Spinal cord (tissue), 10 donors: ENCODE data around the gene TMEM120B. TPM values are rescaled to one million over a fixed set of nuclear protein-coding genes. Genes with fewer than 3 reads are reported as not detected.
A peak's percentile ranks its signal among the peaks of the same experiment; 100 is the strongest.
"Not testable (repeated sequence)": the region's sequence is repeated elsewhere in the genome, so short reads cannot be mapped to it uniquely, and the experiment has no call there.

ENCODE experiments used
- DNase-seq, 6 donors: peaks; one replicate each; pipeline versions ENCODE4 v3.0.0 to v3.0.0-alpha.2; 2013 to 2015; ENCODE audit warnings: low spot score in 6 of 6, low read depth in 4 of 6
- H3K27ac ChIP-seq: one replicate; pipeline ENCODE4 v1.5.1; 2013; ENCODE audit warnings: low read depth, low read length, control low read depth
- H3K27me3 ChIP-seq: one replicate; pipeline ENCODE4 v1.6.1; 2013; ENCODE audit warnings: low read length; ENCODE audit not compliant: control insufficient read depth, insufficient read depth
- H3K36me3 ChIP-seq: one replicate; pipeline ENCODE4 v1.6.1; 2013; ENCODE audit warnings: low read length; ENCODE audit not compliant: control insufficient read depth, insufficient read depth
- H3K4me1 ChIP-seq: one replicate; pipeline ENCODE4 v1.6.1; 2013; ENCODE audit warnings: low read length; ENCODE audit not compliant: control insufficient read depth, insufficient read depth
- H3K4me3 ChIP-seq: one replicate; pipeline ENCODE4 v1.5.1; 2013; ENCODE audit warnings: low read depth, low read length, control low read depth
- H3K9me3 ChIP-seq: one replicate; pipeline ENCODE4 v1.6.1; 2013; ENCODE audit warnings: low read length; ENCODE audit not compliant: control insufficient read depth, insufficient read depth
- WGBS: methylation state at CpG from one replicate; pipeline ENCODE4 v1.1.5; 2013; ENCODE audit warnings: missing lambda C conversion rate; ENCODE audit not compliant: insufficient coverage; 5-methylcytosine and 5-hydroxymethylcytosine counted together
- long read RNA-seq, 4 donors: transcript quantifications; one replicate each; lab custom pipeline, GENCODE V29; 2026
- polyA plus RNA-seq, 2 donors: library from polyadenylated mRNA; unstranded; fragments of 120-200 nt; gene quantifications; one replicate each; pipeline ENCODE4 v1.2.1, GENCODE V29; 2013; ENCODE audit not compliant: insufficient read length in 2 of 2
- total RNA-seq, 2 donors: library from RNA; depleted of rRNA in 1 of 2; stranded (reverse); fragments of 120-200 nt in 1 of 2; fragments of >200 nt in 1 of 2; gene quantifications; one replicate each; pipeline versions ENCODE4 v1.2.3 to v1.2.4, GENCODE V29; 2013 to 2014
- donor health status: healthy.

TMEM120B gene
- 1 to 10 TPM; 6.1 to 7.8 TPM for total RNA-seq
- 10 to 100 TPM; 11.6 to 22.2 TPM for polyA plus RNA-seq
- long read RNA-seq, donor 1, result 0 reads
- long read RNA-seq, donor 2, result 0 reads
- long read RNA-seq, donor 3, result 0 reads
- long read RNA-seq, donor 4, full-length matches to known transcripts, result 2 of 2 reads
- long read RNA-seq, donor 4, partial matches to known transcripts, result 0 of 2 reads
- long read RNA-seq, donor 4, other reads (novel, unspliced or antisense), result 0 of 2 reads

DNA sequence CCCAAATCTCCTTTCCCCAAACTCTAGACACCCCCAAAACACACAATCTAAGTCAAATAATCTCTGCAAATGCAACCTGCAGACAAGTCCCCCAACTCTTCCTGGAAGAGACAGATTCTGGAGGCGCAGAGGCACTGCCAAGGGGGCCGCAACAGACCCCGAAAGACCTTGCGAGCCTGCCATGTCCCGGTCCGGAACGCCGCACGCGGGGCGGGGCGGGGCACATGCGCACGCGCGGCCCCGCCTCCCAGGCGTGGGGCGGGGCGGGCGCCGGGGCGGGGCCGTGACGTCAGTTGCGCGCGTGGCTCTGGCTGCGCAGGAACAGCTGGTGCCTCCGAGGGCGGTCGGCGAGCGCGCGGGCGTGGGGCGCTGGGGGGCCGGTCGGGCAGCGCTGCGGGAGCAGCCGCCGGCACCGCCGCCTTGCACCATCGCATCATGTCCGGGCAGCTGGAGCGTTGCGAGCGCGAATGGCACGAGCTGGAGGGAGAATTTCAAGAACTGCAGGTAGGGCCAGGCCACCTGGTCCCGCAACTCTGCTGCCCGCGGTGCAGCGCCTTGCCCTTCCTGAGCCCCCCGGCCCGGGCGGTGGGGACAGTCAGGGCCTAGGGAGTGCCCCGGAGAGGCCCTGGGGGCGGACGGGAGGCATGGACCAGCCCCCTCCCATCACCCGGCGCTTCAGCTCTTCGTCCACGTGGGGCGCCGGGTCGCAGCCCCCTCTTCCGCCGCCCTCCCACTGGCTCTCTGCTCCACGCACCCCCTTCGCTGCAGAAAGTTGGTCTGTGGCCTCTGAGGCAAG is at the start of gene TMEM120B:
Gene TMEM120B (plus strand): TSS at position 292 of the 796 bp plus-strand sequence. CDS start 144 bp downstream, at position 436.
- peaks cover 9% of the 10 kb centered on the region for H3K36me3 ChIP-seq
- peak in 5 of 6 donors; percentile 57 to 92 (median 76) for DNase-seq
- peak within 1 kb of the TSS; percentile 84 for H3K27ac ChIP-seq
- H3K4me3 ChIP-seq, result peak within 1 kb of the TSS; percentile 86
- no peaks in the 10 kb centered on the region for H3K27me3 ChIP-seq
- no peaks in the 10 kb centered on the region for H3K9me3 ChIP-seq
- H3K4me1 ChIP-seq, result peaks cover 21% of the 10 kb centered on the region
- under 1% methylated on average over 63 of the region's 74 CpGs for WGBS

DNA sequence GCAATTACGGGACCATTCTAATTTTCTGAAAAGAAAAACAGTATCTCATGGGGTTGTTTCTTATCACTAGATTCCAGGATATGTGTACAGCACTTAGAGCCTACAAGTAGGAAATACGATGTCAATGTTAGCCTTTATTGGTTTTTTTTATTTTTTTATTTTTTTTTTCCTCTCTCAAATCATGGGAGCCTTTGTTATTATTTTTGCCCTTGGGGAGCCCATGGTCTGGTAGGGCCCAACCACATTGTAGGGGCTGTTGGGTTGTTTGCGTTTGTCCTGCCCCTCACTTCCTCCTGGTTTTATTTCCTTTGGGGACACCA is 49.0 kb upstream of the TMEM120B start:
- H3K4me3 ChIP-seq, result no peak overlapping the region
- H3K27me3 ChIP-seq, result no peaks in the 10 kb centered on the region
- WGBS, result no CpG with 5 or more reads among the region's 3 CpGs
- peaks cover 7% of the 10 kb centered on the region for H3K4me1 ChIP-seq
- no peak overlapping the region for H3K27ac ChIP-seq
- DNase-seq, result no peak
- no peaks in the 10 kb centered on the region for H3K9me3 ChIP-seq
- H3K36me3 ChIP-seq, result peaks cover 2% of the 10 kb centered on the region

DNA sequence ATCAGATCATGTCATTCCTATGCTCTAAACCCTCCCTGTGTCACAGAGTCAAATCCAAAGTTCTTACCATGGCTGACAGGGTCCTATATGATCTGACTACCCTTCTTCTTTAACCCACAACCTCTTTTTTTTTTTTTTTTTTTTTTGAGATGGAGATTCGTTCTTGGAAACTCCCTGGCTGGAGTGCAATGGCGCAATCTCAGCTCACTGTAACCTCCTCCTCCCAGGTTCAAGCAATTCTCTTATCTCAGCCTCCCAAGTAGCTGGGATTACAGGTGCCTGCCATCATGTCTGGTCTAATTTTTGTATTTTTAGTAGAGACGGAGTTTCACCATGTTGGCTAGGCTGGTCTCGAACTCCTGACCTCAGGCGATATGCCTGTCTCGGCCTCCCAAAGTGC is 45.7 kb upstream of the TMEM120B start:
- not testable (repeated sequence) for H3K36me3 ChIP-seq

DNA sequence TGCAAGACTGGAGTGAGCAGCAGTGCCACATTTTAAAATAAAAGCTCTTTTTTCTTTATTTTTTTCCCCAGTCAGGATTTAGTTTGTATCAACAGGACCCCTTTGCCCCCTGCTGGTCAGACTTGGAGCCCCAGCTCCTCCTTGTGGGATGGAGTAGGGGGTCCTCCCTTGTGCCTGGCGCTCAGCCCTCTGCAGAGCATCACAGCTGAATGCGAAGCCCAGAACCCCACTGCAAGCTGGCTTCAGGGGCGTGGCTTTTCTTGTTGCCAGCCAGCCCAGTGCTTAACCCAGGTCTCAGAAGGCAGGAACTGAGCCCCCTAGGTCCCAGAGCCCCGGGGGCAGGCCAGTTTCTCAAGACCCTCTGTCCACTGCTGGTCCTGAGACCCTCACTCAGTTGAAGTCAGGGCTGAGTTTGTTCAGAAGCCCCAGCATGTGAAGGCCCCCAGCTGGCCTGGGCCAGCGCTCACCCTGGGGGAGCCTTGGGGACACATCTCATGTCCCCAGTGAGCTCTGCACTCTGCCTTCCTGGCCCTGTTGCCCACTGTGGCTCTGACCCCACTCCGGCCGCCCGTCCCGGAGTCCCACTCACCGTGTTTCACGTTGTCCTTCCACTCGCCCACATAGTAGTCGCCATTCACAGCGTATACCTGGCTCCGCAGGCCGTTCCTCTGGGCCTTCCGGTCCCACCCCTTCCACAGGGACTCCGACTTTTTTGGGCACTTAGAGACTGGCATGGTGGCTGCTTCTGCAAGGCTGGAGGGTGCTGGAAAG is 43.6 kb upstream of the TMEM120B start:
- DNase-seq, result peak in 2 of 6 donors; percentile 73 to 76
- Histone ChIP-seq H3K27me3 (no peaks in the 10 kb centered on the region), H3K4me3 (no peak overlapping the region), H3K9me3 (no peaks in the 10 kb centered on the region), H3K4me1 (peaks cover 20% of the 10 kb centered on the region), H3K27ac (no peak overlapping the region), H3K36me3 (peaks cover 3% of the 10 kb centered on the region)
- WGBS, result 74% methylated on average over 18 of the region's 18 CpGs

More for the DNA sequence above, 45.7 kb upstream of the TMEM120B start:
- H3K9me3 ChIP-seq, H3K4me1 ChIP-seq, H3K27ac ChIP-seq, H3K4me3 ChIP-seq, H3K27me3 ChIP-seq, DNase-seq: not testable (repeated sequence)
- WGBS, result 100% methylated on average over 4 of the region's 6 CpGs

DNA sequence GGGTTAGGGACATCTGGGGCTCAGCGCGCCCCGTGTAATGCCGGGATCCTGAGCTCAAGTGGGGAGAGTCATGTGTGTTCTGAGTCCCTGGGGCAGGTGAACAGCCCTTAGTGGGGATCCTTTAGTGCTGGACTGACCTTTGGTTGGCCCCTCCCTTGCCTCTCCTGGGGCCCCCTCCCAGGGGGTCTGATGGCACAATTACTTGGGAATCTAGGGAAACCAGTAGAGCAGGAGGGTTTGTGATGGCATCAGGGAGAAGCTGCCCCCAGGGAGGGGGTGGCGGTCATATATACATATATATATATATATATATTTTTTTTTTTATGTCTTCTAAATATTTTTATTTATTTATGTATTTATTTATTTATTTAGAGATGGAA is 43.0 kb upstream of the TMEM120B start, which contains the start of gene MORN3:
Gene MORN3 (minus strand): TSS at position 134 of the 380 bp plus-strand sequence. CDS start 171 bp downstream, outside the sequence.
- H3K4me1 ChIP-seq, result peaks cover 18% of the 10 kb centered on the region
- WGBS, result 97% methylated on average over 4 of the region's 5 CpGs
- no peak for DNase-seq
- H3K36me3 ChIP-seq, result peaks cover 3% of the 10 kb centered on the region
- H3K9me3 ChIP-seq, result no peaks in the 10 kb centered on the region
- H3K27ac ChIP-seq, result no peak within 1 kb of the TSS
- H3K4me3 ChIP-seq, result no peak within 1 kb of the TSS
- no peaks in the 10 kb centered on the region for H3K27me3 ChIP-seq

DNA sequence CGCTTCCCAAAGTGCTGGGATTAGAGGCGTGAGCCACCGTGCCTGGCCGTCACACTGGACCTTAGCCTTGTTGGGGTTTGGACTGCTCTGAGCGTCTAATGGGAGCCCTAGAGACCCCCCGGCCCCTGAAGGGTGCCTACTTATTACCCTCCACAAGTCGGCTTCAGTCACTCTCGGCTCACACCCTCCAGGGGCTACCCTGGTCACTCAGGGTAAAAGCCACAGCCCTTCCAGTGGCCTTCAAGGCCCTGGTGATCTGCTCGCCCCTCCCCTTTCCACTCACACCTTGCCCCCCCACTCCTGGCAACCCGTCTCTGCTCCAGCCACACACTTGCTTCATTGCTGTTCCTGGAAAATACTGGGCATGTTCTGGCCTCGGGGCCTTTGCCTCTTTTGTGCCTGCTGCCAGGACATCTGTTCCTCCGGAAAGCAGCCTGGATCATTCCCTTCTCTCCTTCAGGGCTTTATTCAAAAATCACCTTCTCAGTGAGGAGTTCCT is 39.5 kb upstream of the TMEM120B start:
- WGBS, result 62% methylated on average over 12 of the region's 12 CpGs
- Histone ChIP-seq H3K4me1 (peaks cover 18% of the 10 kb centered on the region), H3K27me3 (no peaks in the 10 kb centered on the region), H3K36me3 (peaks cover 3% of the 10 kb centered on the region), H3K9me3 (no peaks in the 10 kb centered on the region), H3K4me3 (no peak overlapping the region), H3K27ac (no peak overlapping the region)
- DNase-seq, result peak in 2 of 6 donors; percentile 14 to 63

DNA sequence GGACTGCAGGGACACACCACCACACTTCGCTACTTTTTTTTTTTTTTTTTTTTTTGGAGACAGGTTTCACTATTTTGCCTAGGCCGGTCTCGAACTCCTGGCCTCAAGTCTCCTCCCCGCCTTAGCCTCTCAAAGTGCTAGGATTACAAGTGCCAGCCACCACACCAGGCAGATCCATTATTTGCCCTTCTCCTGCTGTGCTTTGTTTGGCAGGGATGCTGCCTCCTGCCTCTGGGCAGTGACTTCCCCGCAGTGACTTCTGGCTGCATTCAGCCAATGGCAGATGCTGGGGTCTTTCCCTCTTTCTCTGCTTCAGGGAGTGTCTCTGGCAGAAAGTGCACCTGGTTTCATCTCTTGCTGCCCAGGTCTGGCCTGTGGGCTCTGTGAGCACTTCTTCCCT is 36.4 kb upstream of the TMEM120B start:
- Histone ChIP-seq H3K9me3 (no peaks in the 10 kb centered on the region), H3K36me3 (no peaks in the 10 kb centered on the region), H3K4me3 (no peak overlapping the region), H3K4me1 (peaks cover 15% of the 10 kb centered on the region), H3K27ac (no peak overlapping the region), H3K27me3 (no peaks in the 10 kb centered on the region)
- WGBS, result 77% methylated on average over 3 of the region's 5 CpGs
- DNase-seq, result no peak

DNA sequence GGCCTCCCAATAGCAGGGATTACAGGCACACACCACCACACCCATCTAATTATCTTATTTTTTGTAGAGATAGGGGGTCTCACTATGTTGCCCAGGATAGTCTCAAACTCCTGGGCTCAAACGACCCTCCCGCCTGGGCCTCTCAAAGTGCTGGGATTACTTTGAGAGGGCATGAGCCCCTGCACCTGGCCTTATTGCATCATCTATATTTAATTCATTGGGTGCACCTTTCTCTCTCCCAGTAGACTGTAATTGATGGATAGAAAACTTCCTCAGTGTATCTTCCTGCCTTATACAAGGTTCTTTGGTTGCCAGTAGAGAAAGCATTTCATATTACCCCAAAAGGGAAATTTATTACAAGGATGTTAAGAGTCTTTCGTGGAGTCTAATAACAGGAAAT is 34.2 kb upstream of the TMEM120B start:
- no peaks in the 10 kb centered on the region for H3K4me1 ChIP-seq
- no peak for DNase-seq
- H3K9me3 ChIP-seq, result no peaks in the 10 kb centered on the region
- no peak overlapping the region for H3K4me3 ChIP-seq
- H3K36me3 ChIP-seq, result no peaks in the 10 kb centered on the region
- 40% methylated on average over 1 of the region's 3 CpGs for WGBS
- H3K27me3 ChIP-seq, result no peaks in the 10 kb centered on the region
- H3K27ac ChIP-seq, result no peak overlapping the region

DNA sequence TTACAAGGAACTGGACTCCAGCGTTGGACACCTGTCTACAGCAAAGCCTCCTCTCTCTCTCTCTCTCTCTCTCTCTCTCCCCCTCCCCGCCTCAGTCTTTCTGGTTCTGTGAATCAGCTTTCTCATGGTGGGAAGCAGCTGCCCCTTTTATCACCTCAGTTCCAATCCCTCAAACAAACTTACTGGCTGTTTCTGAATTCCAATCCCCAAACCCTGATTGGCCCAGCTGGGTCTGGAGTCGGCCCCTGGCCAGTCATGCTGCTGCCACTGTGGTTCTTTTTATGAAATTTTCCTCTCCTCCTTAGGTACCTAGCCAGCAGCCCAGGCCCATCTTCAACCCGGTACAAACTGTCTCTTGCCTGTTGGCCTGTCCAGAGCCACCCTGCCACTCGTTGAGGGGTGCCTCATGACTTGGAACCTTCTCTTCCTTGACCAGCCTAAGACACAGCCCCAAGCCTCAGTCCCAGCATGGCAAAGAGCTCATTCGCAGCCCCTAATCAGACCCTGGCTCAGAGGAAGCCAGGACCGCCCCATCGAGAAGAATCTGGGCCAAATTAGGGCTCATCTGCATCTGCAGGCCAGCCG is 33.7 kb upstream of the TMEM120B start:
- WGBS, result 38% methylated on average over 5 of the region's 9 CpGs

More for the DNA sequence above, 33.7 kb upstream of the TMEM120B start:
- Histone ChIP-seq H3K36me3 (no peaks in the 10 kb centered on the region), H3K9me3 (no peaks in the 10 kb centered on the region), H3K27me3 (no peaks in the 10 kb centered on the region), H3K4me3 (no peak overlapping the region), H3K4me1 (no peaks in the 10 kb centered on the region), H3K27ac (no peak overlapping the region)
- DNase-seq, result no peak
